GM12878 (cell line): ENCODE measurements around the gene TMED1. TPM values are rescaled to one million over a fixed set of nuclear protein-coding genes. Genes with fewer than 3 reads are reported as not detected.

Experiments
- ATAC-seq: fragments of 200-7000 bp; cut with Tn5 transposase; 3 replicates; pipeline ENCODE4 v1.9.1; 2020; ENCODE audit warnings: mild to moderate bottlenecking, moderate library complexity
- BruUV-seq: library from RNA; stranded (reverse); fragments of 400-500 nt; replicated peaks from 2 replicates; lab custom pipeline; 2021; lab: Mats Ljungman, UMichigan
- CTCF ChIA-PET: fragments of 300-600 bp; sonication (Branson Sonifier 250); formaldehyde crosslinking; extraction: SDS; loops from one replicate; lab custom pipeline; 2021; ENCODE audit warnings: inconsistent platforms; lab: Yijun Ruan, JAX
- POLR2A ChIA-PET: fragments of 350-600 bp; formaldehyde crosslinking; extraction: SDS; loops from one replicate; lab custom pipeline; 2021; ENCODE audit warnings: inconsistent platforms; lab: Charles Lee
- RAD21 ChIA-PET: fragments of 300-600 bp; sonication (Branson Sonifier 250); formaldehyde crosslinking; loops from one replicate; lab custom pipeline; 2023; ENCODE audit warnings: antibody characterized with exemption; ENCODE audit not compliant: unreplicated experiment; lab: Charles Lee
- SMC1A ChIA-PET: fragments of 300-600 bp; sonication (Branson Sonifier 250); formaldehyde crosslinking; loops from one replicate; lab custom pipeline; 2023; ENCODE audit not compliant: unreplicated experiment, uncharacterized antibody; lab: Charles Lee
- DNase-seq: peaks from one replicate; pipeline ENCODE4 v3.0.0-alpha.2; 2011; ENCODE audit warnings: low read depth, low spot score
- FAIRE-seq: peaks from 3 replicates; lab custom pipeline; 2011; peaks lifted over from hg19 to GRCh38; lab: Jason Lieb, UNC
- H2AFZ ChIP-seq: 2 replicates; pipeline ENCODE4 v1.6.0; 2011; ENCODE audit warnings: low read depth, low read length, control low read depth; ENCODE audit not compliant: control insufficient read depth
- H3K27ac ChIP-seq: 2 replicates; pipeline ENCODE4 v1.5.1; 2011; ENCODE audit warnings: control low read depth; ENCODE audit not compliant: control insufficient read depth, insufficient read depth
- H3K27me3 ChIP-seq, 2 experiments: replicated peaks in 1 of 2; 2 replicates each; pipeline versions ENCODE4 v1.6.0 to v1.6.1; 2011; ENCODE audit warnings: low read length in 1 of 2; ENCODE audit not compliant: control insufficient read depth in 2 of 2, insufficient read depth in 2 of 2
- H3K36me3 ChIP-seq, 2 experiments: 2 replicates each; pipeline ENCODE4 v1.5.1; 2011; ENCODE audit warnings: low read length in 1 of 2; ENCODE audit not compliant: control insufficient read depth in 2 of 2, insufficient read depth in 2 of 2
- H3K4me1 ChIP-seq: 2 replicates; pipeline ENCODE4 v1.6.1; 2011; ENCODE audit warnings: mild to moderate bottlenecking, low read length, moderate library complexity, mixed read lengths; ENCODE audit not compliant: control insufficient read depth, insufficient read depth
- H3K4me2 ChIP-seq: 2 replicates; pipeline ENCODE4 v1.6.0; 2011; ENCODE audit warnings: control low read depth; ENCODE audit not compliant: control insufficient read depth, insufficient read depth
- H3K4me3 ChIP-seq: fragments of 200-600 bp; sonication (generic); 2 replicates; pipeline ENCODE4 v1.5.1; 2016
- H3K79me2 ChIP-seq: 2 replicates; pipeline ENCODE4 v1.6.0; 2011; ENCODE audit warnings: low read length; ENCODE audit not compliant: control insufficient read depth, insufficient read depth
- H3K9ac ChIP-seq: 2 replicates; pipeline ENCODE4 v1.8.0; 2011; ENCODE audit warnings: low read length, control low read depth, mixed read lengths; ENCODE audit not compliant: control insufficient read depth, insufficient read depth
- H3K9me3 ChIP-seq: replicated peaks from 3 replicates; pipeline ENCODE4 v1.5.1; 2011; ENCODE audit warnings: mild to moderate bottlenecking, low read length; ENCODE audit not compliant: control insufficient read depth, insufficient read depth
- H4K20me1 ChIP-seq: 2 replicates; pipeline ENCODE4 v1.6.0; 2011; ENCODE audit not compliant: control insufficient read depth, insufficient read depth
- ATF7 ChIP-seq: fragments of 450-650 bp; IDR thresholded peaks from 2 replicates; pipeline ENCODE4 v1.6.1; 2016; ENCODE audit warnings: low read depth, mild to moderate bottlenecking
- IRF4 ChIP-seq: IDR thresholded peaks from 2 replicates; pipeline ENCODE4 v1.6.1; 2011; ENCODE audit warnings: low read depth, low read length
- KAT2A ChIP-seq: conservative IDR thresholded peaks from 2 replicates; pipeline ENCODE4 v1.6.1; 2011; ENCODE audit warnings: low read depth, low read length; ENCODE audit not compliant: control insufficient read depth
- MTA2 ChIP-seq: fragments of 450-650 bp; IDR thresholded peaks from 2 replicates; pipeline ENCODE4 v1.6.1; 2016; ENCODE audit warnings: low read depth, mild to moderate bottlenecking, moderate library complexity
- WGBS: methylation state at CpG from one replicate; pipeline ENCODE4 v1.1.6; 2016; ENCODE audit warnings: low lambda C conversion rate; ENCODE audit not compliant: insufficient replicate concordance, insufficient coverage; ENCODE audit errors: missing lambda C conversion rate; 5-methylcytosine and 5-hydroxymethylcytosine counted together
- in situ Hi-C: fragments of 300-500 bp; cut with MboI; formaldehyde crosslinking; loops from 9 replicates; pipeline ENCODE4 v1.14.3; 2018; ENCODE audit warnings: mixed read lengths
- intact Hi-C: fragments of 100-400 bp; cut with micrococcal nuclease; formaldehyde crosslinking; loops from one replicate; pipeline ENCODE4 v1.14.2; 2022; ENCODE audit not compliant: unreplicated experiment
- polyA plus RNA-seq, 11 experiments: library from polyadenylated mRNA; depleted of rRNA in 4 of 11; unstranded in 6 of 11; stranded (reverse) in 5 of 11; fragments of >200 nt; fragmentation: Nextera tagmentation in 4 of 11; fragmentation: Illumina TruSeq in 1 of 11; extraction: Ambion mirVana in 4 of 11; extraction: Trizol in 1 of 11; gene quantifications; 1 replicate in 1 of 11; 2 replicates in 10 of 11; pipeline versions ENCODE4 v1.2.1 to v1.2.3, GENCODE V29; 2011 to 2016; ENCODE audit warnings: inconsistent platforms in 2 of 11, missing spikeins in 2 of 11, low read depth in 1 of 11
- total RNA-seq, 4 experiments: library from RNA; depleted of rRNA in 3 of 4; stranded (reverse); fragments of >200 nt in 3 of 4; fragmentation: Illumina TruSeq in 1 of 4; extraction: Trizol in 1 of 4; gene quantifications; 2 replicates each; pipeline versions ENCODE4 v1.2.1 to v1.2.3, GENCODE V29; 2013 to 2021
- TF ChIP-seq, protein P1 (sequence below): IDR thresholded peaks from 2 replicates; pipeline ENCODE4 v1.6.1; 2011; ENCODE audit warnings: low read depth, low read length, improper control_type of control experiment, borderline replicate concordance
- TF ChIP-seq, protein P2 (sequence below), 3 experiments: IDR thresholded peaks in 2 of 3; conservative IDR thresholded peaks in 1 of 3; 2 replicates each; pipeline ENCODE4 v1.5.1; 2011; ENCODE audit warnings: low read depth in 3 of 3, low read length in 3 of 3, mild to moderate bottlenecking in 3 of 3, control low read depth in 2 of 3, moderate library complexity in 2 of 3, inconsistent platforms in 1 of 3, mixed read lengths in 1 of 3; ENCODE audit not compliant: control insufficient read depth in 2 of 3, insufficient read depth in 1 of 3; ENCODE audit errors: extremely low read depth in 1 of 3
- TF ChIP-seq, protein P3 (sequence below): fragments of 450-650 bp; IDR thresholded peaks from 2 replicates; pipeline ENCODE4 v1.6.1; 2016; ENCODE audit warnings: mild to moderate bottlenecking
- TF ChIP-seq, protein P4 (sequence below): IDR thresholded peaks from 2 replicates; pipeline ENCODE4 v1.6.1; 2011; ENCODE audit warnings: borderline replicate concordance, low read depth, mild to moderate bottlenecking, moderate library complexity, mixed read lengths, low read length; ENCODE audit not compliant: insufficient read depth; ENCODE audit errors: extremely low read length
- TF ChIP-seq, protein P5 (sequence below): fragments of 450-650 bp; IDR thresholded peaks from 2 replicates; pipeline ENCODE4 v1.6.1; 2017; ENCODE audit warnings: antibody characterized with exemption, mild to moderate bottlenecking, moderate library complexity

TMED1 gene
- total and polyA plus RNA-seq, 10 of the 15 experiments (the other 5 are each of a cell fraction or from before 2014, with no cell fraction given), result 0.60 to 23.1 (median 12.3) TPM

DNA sequence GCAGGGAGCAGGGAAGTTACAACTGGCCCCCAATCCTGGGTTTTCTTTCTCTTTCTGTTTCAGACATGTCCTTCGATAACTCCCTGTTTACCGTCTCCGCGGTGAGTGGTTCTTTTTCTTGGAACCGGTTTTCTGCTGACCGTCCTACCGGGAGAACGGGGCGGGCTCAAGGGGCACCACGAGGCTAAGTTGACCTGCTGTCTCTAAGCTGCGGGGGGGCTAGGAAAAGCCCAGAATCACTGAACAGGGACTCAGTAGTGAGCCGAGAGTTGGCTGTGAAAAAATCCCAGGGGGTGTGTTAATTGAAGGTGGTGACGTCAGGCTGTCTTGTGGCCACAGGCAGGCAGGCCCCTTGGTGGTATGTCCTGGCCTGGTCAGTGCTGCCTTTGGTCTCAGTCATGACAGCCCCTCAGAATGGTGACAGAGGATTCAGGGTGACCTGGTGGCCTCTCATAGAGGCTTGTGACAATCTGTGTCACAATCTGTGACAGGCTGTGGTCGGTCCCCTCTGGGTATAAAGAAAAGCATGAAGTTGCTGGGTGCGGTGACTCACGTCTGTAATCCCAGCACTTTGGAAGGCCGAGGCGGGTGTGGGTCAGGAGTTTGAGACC lies 27.2 kb upstream of the TMED1 start:
- BruUV-seq, result no TSS peak
- Histone ChIP-seq H3K9ac (no peak overlapping the region), H4K20me1 (no peaks in the 10 kb centered on the region), H3K36me3 (no peaks in the 10 kb centered on the region), H3K4me2 (no peak overlapping the region), H3K9me3 (no peaks in the 10 kb centered on the region), H3K27ac (no peak overlapping the region), H3K79me2 (no peaks in the 10 kb centered on the region), H3K27me3 (no peaks in the 10 kb centered on the region), H3K4me1 (peaks cover 5% of the 10 kb centered on the region), H3K4me3 (no peak overlapping the region), H2AFZ (no peak overlapping the region)
- in situ Hi-C loops (loop anchor here (5.0 kb wide), 1 partner anchor 146 kb away; the partner anchor contains the start of gene DNM2), intact Hi-C loops (no loop called here)
- RAD21 ChIA-PET, result interaction anchor here (1.0 to 5.8 kb wide), 4 partner anchors 27 to 219 kb away, joined by 3 to 102 read pairs (median 35); partner anchors contain the start of genes DNM2, QTRT1 and TMED1
- FAIRE-seq (no peak), DNase-seq (no peak), ATAC-seq (no peak; the same call in 2 of the 3 replicates)
- WGBS, result 79% methylated on average over 18 of the region's 18 CpGs
- SMC1A ChIA-PET, result interaction anchor here (1.1 to 6.9 kb wide), 8 partner anchors 9 to 161 kb away, joined by 3 to 102 read pairs (median 12); partner anchors contain the start of genes DNM2, QTRT1 and TMED1
- POLR2A ChIA-PET, result interaction anchor here (1.8 to 4.6 kb wide), 2 partner anchors 27 to 144 kb away, joined by 6 to 34 read pairs; partner anchors contain the start of genes DNM2 and TMED1
- TF ChIP-seq, protein P1, sequence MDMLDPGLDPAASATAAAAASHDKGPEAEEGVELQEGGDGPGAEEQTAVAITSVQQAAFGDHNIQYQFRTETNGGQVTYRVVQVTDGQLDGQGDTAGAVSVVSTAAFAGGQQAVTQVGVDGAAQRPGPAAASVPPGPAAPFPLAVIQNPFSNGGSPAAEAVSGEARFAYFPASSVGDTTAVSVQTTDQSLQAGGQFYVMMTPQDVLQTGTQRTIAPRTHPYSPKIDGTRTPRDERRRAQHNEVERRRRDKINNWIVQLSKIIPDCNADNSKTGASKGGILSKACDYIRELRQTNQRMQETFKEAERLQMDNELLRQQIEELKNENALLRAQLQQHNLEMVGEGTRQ, result no peak
- TF ChIP-seq MTA2 (no peak), ATF7 (peak; percentile 52; the same call in 1 of the 2 replicates), KAT2A (no peak), IRF4 (no peak)
- TF ChIP-seq, protein P2, sequence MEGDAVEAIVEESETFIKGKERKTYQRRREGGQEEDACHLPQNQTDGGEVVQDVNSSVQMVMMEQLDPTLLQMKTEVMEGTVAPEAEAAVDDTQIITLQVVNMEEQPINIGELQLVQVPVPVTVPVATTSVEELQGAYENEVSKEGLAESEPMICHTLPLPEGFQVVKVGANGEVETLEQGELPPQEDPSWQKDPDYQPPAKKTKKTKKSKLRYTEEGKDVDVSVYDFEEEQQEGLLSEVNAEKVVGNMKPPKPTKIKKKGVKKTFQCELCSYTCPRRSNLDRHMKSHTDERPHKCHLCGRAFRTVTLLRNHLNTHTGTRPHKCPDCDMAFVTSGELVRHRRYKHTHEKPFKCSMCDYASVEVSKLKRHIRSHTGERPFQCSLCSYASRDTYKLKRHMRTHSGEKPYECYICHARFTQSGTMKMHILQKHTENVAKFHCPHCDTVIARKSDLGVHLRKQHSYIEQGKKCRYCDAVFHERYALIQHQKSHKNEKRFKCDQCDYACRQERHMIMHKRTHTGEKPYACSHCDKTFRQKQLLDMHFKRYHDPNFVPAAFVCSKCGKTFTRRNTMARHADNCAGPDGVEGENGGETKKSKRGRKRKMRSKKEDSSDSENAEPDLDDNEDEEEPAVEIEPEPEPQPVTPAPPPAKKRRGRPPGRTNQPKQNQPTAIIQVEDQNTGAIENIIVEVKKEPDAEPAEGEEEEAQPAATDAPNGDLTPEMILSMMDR (IDR thresholded peaks at IDR 0.05 in 2 of 3, conservative IDR thresholded peaks at IDR 0.05 in 1 of 3; ENCODE audit: control insufficient read depth in 2 of 3, extremely low read depth in 1 of 3, insufficient read depth in 1 of 3, low read depth in 3 of 3, low read length in 3 of 3), result no peak
- TF ChIP-seq, protein P3, sequence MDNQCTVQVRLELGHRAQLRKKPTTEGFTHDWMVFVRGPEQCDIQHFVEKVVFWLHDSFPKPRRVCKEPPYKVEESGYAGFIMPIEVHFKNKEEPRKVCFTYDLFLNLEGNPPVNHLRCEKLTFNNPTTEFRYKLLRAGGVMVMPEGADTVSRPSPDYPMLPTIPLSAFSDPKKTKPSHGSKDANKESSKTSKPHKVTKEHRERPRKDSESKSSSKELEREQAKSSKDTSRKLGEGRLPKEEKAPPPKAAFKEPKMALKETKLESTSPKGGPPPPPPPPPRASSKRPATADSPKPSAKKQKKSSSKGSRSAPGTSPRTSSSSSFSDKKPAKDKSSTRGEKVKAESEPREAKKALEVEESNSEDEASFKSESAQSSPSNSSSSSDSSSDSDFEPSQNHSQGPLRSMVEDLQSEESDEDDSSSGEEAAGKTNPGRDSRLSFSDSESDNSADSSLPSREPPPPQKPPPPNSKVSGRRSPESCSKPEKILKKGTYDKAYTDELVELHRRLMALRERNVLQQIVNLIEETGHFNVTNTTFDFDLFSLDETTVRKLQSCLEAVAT, result peak; percentile 95
- TF ChIP-seq, protein P4, sequence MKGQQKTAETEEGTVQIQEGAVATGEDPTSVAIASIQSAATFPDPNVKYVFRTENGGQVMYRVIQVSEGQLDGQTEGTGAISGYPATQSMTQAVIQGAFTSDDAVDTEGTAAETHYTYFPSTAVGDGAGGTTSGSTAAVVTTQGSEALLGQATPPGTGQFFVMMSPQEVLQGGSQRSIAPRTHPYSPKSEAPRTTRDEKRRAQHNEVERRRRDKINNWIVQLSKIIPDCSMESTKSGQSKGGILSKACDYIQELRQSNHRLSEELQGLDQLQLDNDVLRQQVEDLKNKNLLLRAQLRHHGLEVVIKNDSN, result no peak
- TF ChIP-seq, protein P5, sequence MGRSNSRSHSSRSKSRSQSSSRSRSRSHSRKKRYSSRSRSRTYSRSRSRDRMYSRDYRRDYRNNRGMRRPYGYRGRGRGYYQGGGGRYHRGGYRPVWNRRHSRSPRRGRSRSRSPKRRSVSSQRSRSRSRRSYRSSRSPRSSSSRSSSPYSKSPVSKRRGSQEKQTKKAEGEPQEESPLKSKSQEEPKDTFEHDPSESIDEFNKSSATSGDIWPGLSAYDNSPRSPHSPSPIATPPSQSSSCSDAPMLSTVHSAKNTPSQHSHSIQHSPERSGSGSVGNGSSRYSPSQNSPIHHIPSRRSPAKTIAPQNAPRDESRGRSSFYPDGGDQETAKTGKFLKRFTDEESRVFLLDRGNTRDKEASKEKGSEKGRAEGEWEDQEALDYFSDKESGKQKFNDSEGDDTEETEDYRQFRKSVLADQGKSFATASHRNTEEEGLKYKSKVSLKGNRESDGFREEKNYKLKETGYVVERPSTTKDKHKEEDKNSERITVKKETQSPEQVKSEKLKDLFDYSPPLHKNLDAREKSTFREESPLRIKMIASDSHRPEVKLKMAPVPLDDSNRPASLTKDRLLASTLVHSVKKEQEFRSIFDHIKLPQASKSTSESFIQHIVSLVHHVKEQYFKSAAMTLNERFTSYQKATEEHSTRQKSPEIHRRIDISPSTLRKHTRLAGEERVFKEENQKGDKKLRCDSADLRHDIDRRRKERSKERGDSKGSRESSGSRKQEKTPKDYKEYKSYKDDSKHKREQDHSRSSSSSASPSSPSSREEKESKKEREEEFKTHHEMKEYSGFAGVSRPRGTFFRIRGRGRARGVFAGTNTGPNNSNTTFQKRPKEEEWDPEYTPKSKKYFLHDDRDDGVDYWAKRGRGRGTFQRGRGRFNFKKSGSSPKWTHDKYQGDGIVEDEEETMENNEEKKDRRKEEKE, result no peak
- CTCF ChIA-PET, result interaction anchor here (0.8 to 7.5 kb wide), 15 partner anchors 9 to 161 kb away, joined by 3 to 211 read pairs (median 20); partner anchors contain the start of genes C19orf38, DNM2, QTRT1 and TMED1
